Activated naive CD8-positive, alpha-beta T cell treated with anti-CD3 and anti-CD28 coated beads, Interleukin-2, amount 10 ng/mL, durations not matched to agents 7 days and 5 days (primary cell): ENCODE data around the gene MAPKAPK2. TPM values are rescaled to one million over a fixed set of nuclear protein-coding genes. Genes with fewer than 3 reads are reported as not detected.
A peak's percentile ranks its signal among the peaks of the same experiment; 100 is the strongest.
"Not testable (repeated sequence)": the region's sequence is repeated elsewhere in the genome, so short reads cannot be mapped to it uniquely, and the experiment has no call there.

Experiments used
- ATAC-seq: fragments of 150-1000 bp; cut with Tn5 transposase; one replicate; pipeline ENCODE4 v1.10.0; 2021; ENCODE audit warnings: low read depth, moderate library complexity
- POLR2A ChIA-PET: fragments of 350-600 bp; sonication (Branson Sonifier 250); formaldehyde crosslinking; loops from one replicate; lab custom pipeline; 2021; ENCODE audit warnings: antibody characterized with exemption; lab: Charles Lee
- DNase-seq: peaks from one replicate; pipeline ENCODE4 v3.0.0; 2021
- H3K27ac Mint-ChIP-seq: one replicate; pipeline ENCODE4 v1.8.0; 2022; ENCODE audit warnings: mild to moderate bottlenecking, mixed read lengths
- H3K27me3 Mint-ChIP-seq: one replicate; pipeline ENCODE4 v1.8.0; 2022; ENCODE audit warnings: mild to moderate bottlenecking, moderate library complexity, mixed read lengths
- H3K36me3 Mint-ChIP-seq: one replicate; pipeline ENCODE4 v1.8.0; 2021; ENCODE audit warnings: mild to moderate bottlenecking, mixed read lengths
- H3K4me1 Mint-ChIP-seq: one replicate; pipeline ENCODE4 v1.8.0; 2021; ENCODE audit warnings: mixed read lengths
- H3K4me3 Mint-ChIP-seq: one replicate; pipeline ENCODE4 v1.8.0; 2022; ENCODE audit warnings: mild to moderate bottlenecking, moderate library complexity, mixed read lengths
- H3K9me3 Mint-ChIP-seq: one replicate; pipeline ENCODE4 v1.8.0; 2021; ENCODE audit warnings: mixed read lengths
- total RNA-seq, 2 experiments: library from RNA; stranded (reverse); gene quantifications; one replicate each; pipeline ENCODE4 v1.2.3, GENCODE V29; 2021

The MAPKAPK2 gene
- 10 to 100 TPM; 72.6 to 74.9 TPM for total RNA-seq

DNA sequence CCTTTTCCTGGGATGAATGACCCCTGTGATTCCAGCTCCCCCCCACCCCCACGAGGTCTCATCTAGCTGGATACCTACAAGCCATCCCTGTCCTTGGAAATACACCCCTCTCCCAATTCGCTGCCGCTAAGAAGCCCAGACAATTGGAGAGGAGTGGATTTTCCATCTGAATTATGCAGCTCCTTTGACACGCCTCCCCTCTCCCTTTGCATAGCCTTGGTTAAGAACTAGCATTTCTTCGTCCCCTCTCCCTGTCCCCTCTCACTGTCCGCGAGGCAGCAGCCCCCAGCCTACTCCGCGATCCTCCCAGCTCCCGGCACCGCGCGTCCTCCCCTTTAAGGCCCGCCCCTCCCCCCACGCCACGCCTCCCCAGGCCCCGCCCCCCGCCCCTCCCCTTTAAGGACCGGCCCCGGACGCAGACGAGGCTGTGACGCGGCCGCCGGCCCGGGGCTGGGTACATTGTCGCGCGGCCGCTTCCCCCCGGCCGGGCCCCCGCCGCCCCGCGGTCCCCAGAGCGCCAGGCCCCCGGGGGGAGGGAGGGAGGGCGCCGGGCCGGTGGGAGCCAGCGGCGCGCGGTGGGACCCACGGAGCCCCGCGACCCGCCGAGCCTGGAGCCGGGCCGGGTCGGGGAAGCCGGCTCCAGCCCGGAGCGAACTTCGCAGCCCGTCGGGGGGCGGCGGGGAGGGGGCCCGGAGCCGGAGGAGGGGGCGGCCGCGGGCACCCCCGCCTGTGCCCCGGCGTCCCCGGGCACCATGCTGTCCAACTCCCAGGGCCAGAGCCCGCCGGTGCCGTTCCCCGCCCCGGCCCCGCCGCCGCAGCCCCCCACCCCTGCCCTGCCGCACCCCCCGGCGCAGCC lies at the start of gene MAPKAPK2:
Gene MAPKAPK2, plus strand, starts transcription at position 428 of the 856 bp plus-strand sequence. Its CDS starts 325 bp downstream, at position 753.
- Mint-ChIP-seq H3K4me1 (peaks cover 27% of the 10 kb centered on the region), H3K27ac (peak within 1 kb of the TSS; percentile 97), H3K9me3 (no peaks in the 10 kb centered on the region), H3K27me3 (peaks cover 17% of the 10 kb centered on the region), H3K4me3 (peak within 1 kb of the TSS; percentile 92), H3K36me3 (peaks cover 2% of the 10 kb centered on the region)
- ATAC-seq (peak; percentile 69), DNase-seq (peak; percentile 83)
- POLR2A ChIA-PET = interaction anchor here (0.7 kb wide), 1 partner anchor 49 kb away, joined by 3 read pairs; the partner anchor contains the start of gene DYRK3

DNA sequence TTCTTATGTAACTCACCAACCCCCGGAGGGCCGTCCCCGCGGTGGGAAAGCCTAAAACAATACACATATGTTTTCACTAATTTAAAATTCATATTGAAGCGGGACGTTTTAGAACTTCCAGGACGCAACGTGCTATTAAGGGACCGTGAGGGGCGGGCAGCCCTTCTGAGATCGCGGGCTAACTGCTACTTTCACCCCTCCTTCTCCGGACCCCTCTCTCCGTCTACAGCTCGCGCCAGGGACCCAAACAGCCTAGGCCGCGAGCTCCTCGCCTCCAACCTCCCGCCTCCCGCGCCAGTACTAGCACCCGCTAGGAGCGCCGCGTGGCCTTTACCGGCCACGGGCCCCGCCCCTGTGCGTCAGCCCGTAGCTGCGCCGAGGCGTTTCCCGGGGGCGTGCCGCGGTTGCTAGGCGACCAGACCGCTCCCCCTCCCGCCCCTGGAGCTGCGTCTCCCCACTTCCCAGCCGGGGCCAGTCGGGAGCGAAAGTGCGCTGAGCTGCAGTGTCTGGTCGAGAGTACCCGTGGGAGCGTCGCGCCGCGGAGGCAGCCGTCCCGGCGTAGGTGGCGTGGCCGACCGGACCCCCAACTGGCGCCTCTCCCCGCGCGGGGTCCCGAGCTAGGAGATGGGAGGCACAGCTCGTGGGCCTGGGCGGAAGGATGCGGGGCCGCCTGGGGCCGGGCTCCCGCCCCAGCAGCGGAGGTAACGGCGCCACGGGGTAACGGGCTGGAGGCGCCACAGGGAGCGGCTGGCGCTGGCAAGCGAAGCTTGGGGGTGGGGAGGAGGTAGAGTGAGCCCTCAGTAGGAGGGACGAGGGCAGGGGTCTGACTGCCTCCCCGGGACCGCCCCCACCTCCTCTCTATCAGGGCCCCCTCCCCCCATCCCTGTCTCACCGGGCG lies 49.4 kb upstream of the MAPKAPK2 start, which contains the start of gene DYRK3:
Gene DYRK3, plus strand, starts transcription at position 457 of the 898 bp plus-strand sequence. Its CDS starts 168 bp downstream, at position 625.
- Mint-ChIP-seq H3K4me1 (peaks cover 21% of the 10 kb centered on the region), H3K9me3 (no peaks in the 10 kb centered on the region), H3K36me3 (peaks cover 2% of the 10 kb centered on the region), H3K27me3 (peaks cover 16% of the 10 kb centered on the region), H3K27ac (peak within 1 kb of the TSS; percentile 89), H3K4me3 (peak within 1 kb of the TSS; percentile 81)
- ATAC-seq = peak; percentile 90
- DNase-seq = peak; percentile 96
- POLR2A ChIA-PET = interaction anchor here (0.9 to 2.2 kb wide), 11 partner anchors 14 to 274 kb away, joined by 3 to 9 read pairs (median 4); partner anchors contain the start of gene EIF2D

DNA sequence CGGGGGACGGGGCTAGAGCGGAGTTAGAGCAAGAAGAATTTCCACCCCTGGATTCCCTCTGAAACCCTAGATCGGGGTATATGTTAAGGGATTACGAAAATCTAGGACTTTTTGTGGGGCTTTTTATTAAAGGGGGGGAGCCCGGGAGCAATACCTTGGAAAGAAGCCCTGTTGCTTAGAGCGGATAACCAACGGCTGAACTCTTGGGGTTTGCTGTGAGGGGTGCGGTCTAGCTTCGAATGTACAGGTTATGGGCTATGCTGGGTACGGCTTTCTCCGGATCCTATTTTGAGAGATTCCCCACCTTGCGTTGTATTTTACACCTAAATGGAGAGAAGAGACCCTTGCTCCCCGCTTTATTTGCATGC lies 48.7 kb upstream of the MAPKAPK2 start:
- no peak for ATAC-seq
- POLR2A ChIA-PET = interaction anchor here (0.9 to 2.2 kb wide), 8 partner anchors 15 to 270 kb away, joined by 3 to 9 read pairs (median 4); partner anchors contain the start of gene EIF2D
- no peak overlapping the region for H3K27ac Mint-ChIP-seq
- no peak for DNase-seq
- H3K36me3 Mint-ChIP-seq = peaks cover 2% of the 10 kb centered on the region
- H3K9me3 Mint-ChIP-seq = no peaks in the 10 kb centered on the region
- H3K27me3 Mint-ChIP-seq = peaks cover 16% of the 10 kb centered on the region
- H3K4me1 Mint-ChIP-seq = peaks cover 21% of the 10 kb centered on the region
- H3K4me3 Mint-ChIP-seq = peak overlapping the region; percentile 81

DNA sequence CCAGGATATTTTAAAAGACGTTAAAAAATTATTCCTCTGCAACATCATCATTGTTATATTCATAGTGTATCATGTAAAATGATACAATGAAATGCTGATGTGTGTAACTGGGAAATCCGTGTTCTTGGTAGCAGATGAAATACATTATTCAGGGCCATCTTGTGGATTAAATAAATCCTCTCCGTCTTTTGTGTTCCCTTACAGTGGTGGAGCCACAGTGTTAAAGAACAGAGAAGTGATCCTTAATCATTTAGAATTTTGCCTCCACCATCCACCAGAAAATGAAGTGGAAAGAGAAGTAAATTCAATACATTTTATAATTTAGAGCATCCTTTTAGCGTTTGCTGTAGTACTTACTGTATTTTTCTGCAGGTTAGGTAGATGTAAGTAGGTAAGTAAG lies 48.0 kb upstream of the MAPKAPK2 start:
- no peak for ATAC-seq
- H3K4me3 Mint-ChIP-seq = no peak overlapping the region
- peaks cover 21% of the 10 kb centered on the region for H3K4me1 Mint-ChIP-seq
- H3K27ac Mint-ChIP-seq = no peak overlapping the region
- POLR2A ChIA-PET = interaction anchor here (2.2 kb wide), 1 partner anchor 27 kb away, joined by 9 read pairs; no protein-coding TSS in a partner anchor
- H3K27me3 Mint-ChIP-seq = peaks cover 14% of the 10 kb centered on the region
- no peak for DNase-seq
- peaks cover 2% of the 10 kb centered on the region for H3K36me3 Mint-ChIP-seq
- H3K9me3 Mint-ChIP-seq = no peaks in the 10 kb centered on the region

DNA sequence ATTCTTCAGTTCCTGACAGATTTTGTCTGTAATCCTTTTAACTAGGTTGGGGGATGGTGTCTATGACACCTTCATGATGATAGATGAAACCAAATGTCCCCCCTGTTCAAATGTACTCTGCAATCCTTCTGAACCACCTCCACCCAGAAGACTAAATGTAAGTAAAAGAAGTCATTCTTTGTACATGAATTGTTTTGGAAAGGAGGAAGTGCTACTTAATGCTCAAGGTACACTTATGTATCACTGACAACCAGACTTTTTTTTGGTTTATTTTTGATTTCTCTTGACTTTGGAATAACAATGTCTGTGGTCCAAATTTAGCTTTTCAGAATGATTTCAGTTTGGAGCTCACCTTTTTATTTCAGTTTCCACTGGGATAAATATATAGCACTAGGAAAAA lies 47.1 kb upstream of the MAPKAPK2 start:
- no peak for ATAC-seq
- peaks cover 21% of the 10 kb centered on the region for H3K4me1 Mint-ChIP-seq
- no peak overlapping the region for H3K27ac Mint-ChIP-seq
- H3K4me3 Mint-ChIP-seq = no peak overlapping the region
- H3K27me3 Mint-ChIP-seq = peaks cover 14% of the 10 kb centered on the region
- H3K9me3 Mint-ChIP-seq = no peaks in the 10 kb centered on the region
- H3K36me3 Mint-ChIP-seq = peaks cover 6% of the 10 kb centered on the region
- no peak for DNase-seq
- POLR2A ChIA-PET = no interaction called here

DNA sequence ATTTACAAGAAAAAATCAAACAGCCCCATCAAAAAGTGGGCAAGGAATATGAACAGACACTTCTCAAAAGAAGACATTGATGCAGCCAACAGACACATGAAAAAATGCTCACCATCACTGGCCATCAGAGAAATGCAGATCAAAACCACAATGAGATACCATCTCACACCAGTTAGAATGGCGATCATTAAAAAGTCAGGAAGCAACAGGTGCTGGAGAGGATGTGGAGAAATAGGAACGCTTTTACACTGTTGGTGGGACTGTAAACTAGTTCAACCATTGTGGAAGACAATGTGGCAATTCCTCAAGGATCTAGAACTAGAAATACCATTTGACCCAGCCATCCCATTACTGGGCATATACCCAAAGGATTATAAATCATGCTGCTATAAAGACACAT lies 42.6 kb upstream of the MAPKAPK2 start:
- POLR2A ChIA-PET, H3K36me3 Mint-ChIP-seq, H3K27me3 Mint-ChIP-seq, ATAC-seq, DNase-seq, H3K9me3 Mint-ChIP-seq, H3K4me1 Mint-ChIP-seq, H3K27ac Mint-ChIP-seq, H3K4me3 Mint-ChIP-seq: not testable (repeated sequence)

DNA sequence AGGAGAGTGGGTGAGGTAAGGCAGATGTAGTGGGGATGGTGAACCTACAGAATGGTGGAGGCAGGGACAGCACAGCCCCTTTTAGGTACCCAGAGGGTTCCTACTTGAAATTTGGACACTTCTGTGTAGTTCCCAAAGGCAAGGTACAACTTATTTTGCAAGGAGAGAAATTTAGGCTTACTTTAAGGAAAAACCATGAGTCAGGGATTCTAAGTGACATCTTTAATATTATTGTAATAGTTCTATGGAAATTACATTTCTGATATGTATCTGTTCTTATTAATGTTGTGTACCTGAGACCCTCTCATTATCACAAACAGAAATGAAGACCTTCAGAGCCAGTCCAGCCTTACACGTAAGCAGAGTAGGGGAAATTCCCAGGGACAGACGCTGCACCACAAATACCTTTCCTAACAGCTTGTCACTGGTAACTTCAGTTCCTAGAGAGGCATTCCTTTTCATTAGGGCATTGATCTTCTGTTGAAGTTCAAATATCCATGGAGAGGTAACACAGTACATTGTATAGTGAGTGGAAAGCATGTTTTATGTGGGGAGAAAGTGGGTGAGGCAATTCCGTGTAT lies 41.5 kb upstream of the MAPKAPK2 start:
- Mint-ChIP-seq H3K36me3 (peaks cover 8% of the 10 kb centered on the region), H3K4me3 (no peak overlapping the region), H3K4me1 (peaks cover 1% of the 10 kb centered on the region), H3K9me3 (no peaks in the 10 kb centered on the region), H3K27ac (no peak overlapping the region), H3K27me3 (no peaks in the 10 kb centered on the region)
- DNase-seq (no peak), ATAC-seq (no peak)
- POLR2A ChIA-PET = no interaction called here

DNA sequence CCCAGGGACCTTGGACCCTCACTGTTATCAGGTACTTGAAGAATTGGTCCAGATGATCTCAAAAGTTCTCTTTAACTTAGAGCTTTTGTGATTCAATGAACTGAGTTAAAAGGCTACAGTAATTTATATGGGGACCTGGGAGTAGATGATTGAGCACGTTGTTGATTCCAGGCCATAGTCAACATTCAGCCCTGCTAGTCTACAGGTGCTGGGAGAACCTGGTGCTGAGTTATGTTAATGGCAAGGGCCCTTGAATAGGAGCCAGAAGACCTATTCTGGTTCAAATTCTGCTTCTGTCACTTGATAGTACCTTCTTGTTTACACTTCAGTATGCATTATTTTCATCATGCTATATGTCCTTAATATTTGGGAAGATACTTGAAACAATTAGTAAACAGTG lies 38.2 kb upstream of the MAPKAPK2 start:
- Mint-ChIP-seq H3K27me3 (peaks cover 2% of the 10 kb centered on the region), H3K27ac (no peak overlapping the region), H3K4me3 (no peak overlapping the region), H3K9me3 (no peaks in the 10 kb centered on the region), H3K4me1 (peaks cover 1% of the 10 kb centered on the region), H3K36me3 (peaks cover 12% of the 10 kb centered on the region)
- POLR2A ChIA-PET = no interaction called here
- ATAC-seq (no peak), DNase-seq (no peak)

DNA sequence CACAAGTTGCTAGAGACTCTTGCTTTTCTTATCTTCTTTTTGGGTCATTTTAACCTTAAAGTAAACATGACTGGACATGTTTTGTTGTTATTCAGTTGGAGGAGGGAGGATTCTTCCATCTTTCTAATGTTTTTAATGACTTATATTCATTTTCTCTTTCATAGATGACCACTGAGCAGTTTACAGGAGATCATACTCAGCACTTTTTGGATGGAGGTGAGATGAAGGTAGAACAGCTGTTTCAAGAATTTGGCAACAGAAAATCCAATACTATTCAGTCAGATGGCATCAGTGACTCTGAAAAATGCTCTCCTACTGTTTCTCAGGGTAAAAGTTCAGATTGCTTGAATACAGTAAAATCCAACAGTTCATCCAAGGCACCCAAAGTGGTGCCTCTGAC lies 37.5 kb upstream of the MAPKAPK2 start:
- Mint-ChIP-seq H3K4me3 (no peak overlapping the region), H3K27me3 (peaks cover 2% of the 10 kb centered on the region), H3K9me3 (no peaks in the 10 kb centered on the region), H3K27ac (no peak overlapping the region), H3K36me3 (peaks cover 9% of the 10 kb centered on the region), H3K4me1 (peaks cover 1% of the 10 kb centered on the region)
- POLR2A ChIA-PET = no interaction called here
- ATAC-seq (no peak), DNase-seq (no peak)

DNA sequence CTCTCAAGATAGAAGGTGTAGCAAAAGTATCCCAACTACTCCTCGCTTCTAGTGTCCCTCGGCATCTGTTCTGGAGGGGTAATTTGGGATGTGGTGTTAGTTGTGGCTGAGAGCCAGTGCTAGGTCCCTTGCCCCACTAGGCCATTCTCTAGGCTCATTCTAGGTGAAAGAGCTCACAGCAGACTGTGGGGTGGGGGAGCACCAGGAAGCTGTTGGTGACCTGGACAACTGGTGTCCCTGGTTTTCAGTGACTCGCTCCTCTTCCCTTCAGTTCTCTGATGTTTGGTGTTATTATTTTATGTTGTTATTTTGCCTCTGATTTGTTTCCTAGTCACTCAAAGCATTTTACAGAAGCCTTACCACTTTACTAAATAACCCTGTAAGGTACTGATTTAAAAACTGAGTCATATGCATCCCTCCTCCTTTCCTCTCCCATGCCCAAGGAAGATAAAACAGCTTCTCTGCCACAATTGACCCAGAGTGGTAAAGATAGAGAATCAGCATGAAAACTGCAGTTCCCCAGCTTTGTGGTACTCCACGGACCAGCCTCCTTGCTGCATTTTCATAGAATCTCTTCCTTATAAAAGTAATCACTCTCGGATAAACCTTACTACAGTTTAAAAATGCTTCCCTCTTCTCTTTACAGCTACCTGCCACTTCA lies 35.3 kb upstream of the MAPKAPK2 start:
- Mint-ChIP-seq H3K4me3 (no peak overlapping the region), H3K4me1 (no peaks in the 10 kb centered on the region), H3K27me3 (peaks cover 2% of the 10 kb centered on the region), H3K9me3 (no peaks in the 10 kb centered on the region), H3K36me3 (peaks cover 9% of the 10 kb centered on the region), H3K27ac (no peak overlapping the region)
- POLR2A ChIA-PET = no interaction called here
- ATAC-seq = no peak
- DNase-seq = no peak

DNA sequence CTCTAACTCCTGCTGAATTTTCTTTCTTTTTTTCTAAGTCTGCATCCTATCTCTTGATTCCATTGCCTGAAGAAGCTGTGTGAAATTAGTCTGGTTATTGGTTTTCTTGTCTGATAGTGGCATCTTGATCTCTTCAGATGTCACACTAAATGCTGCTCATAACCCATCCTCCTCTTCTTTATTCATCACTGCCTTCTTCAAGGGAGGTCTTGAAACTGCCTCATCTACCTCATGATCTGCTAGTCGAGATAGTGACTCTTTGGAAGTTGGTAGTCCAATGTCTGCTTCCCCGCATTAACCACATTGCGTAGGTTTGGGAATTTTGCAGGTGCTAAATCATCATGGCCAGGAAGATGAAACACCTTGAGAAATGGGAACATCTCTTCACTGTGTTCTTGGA lies 33.7 kb upstream of the MAPKAPK2 start:
- H3K4me1 Mint-ChIP-seq = no peaks in the 10 kb centered on the region
- DNase-seq (no peak), ATAC-seq (no peak)
- peaks cover 2% of the 10 kb centered on the region for H3K27me3 Mint-ChIP-seq
- POLR2A ChIA-PET = no interaction called here
- no peak overlapping the region for H3K4me3 Mint-ChIP-seq
- H3K27ac Mint-ChIP-seq = no peak overlapping the region
- no peaks in the 10 kb centered on the region for H3K9me3 Mint-ChIP-seq
- peaks cover 9% of the 10 kb centered on the region for H3K36me3 Mint-ChIP-seq

DNA sequence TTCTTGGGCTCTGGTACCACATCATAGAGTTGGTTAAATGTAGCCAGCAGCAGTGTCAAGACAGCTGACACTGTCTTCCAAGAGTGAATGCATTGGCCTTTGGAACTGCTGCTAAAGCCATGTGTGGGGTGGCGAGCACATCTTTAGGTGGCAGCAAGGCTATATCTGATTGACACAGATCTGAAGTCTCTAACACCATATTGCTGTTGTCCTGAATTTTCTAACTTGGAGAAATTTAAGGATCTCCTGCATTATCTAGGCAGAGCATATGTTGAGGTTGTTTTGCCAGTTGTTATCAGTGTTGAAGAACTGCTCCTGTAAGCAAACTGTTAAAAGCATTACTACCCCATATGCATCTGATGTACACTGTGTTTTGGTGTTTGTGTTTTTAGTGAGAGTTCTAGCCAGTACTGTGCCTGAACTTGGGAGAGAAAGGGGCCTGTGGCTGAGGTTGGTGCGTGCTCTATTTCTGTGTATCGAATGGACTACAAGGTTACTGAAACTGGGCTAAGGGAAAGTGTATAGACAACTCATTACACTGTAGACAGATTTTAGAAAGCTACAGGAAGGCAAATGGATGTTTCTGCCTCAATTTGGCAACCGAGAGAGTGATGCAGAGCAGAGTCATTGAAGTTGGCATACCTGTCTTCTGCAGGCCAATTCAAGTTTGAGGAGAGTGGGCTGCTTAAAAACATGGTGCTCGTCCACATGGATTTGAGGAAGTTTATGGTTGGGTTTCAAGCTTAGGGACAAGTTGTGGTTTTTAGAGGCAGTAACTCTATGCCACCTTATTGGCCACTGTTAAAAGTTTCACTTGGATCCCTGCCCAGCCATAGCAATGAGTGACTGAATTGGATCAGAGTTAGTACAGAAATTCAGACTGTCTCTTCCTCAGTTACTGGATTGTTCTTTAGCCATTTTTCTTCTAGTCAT lies 32.5 kb upstream of the MAPKAPK2 start:
- H3K36me3 Mint-ChIP-seq = peaks cover 9% of the 10 kb centered on the region
- DNase-seq (no peak), ATAC-seq (no peak)
- no peak overlapping the region for H3K27ac Mint-ChIP-seq
- peaks cover 8% of the 10 kb centered on the region for H3K27me3 Mint-ChIP-seq
- H3K4me3 Mint-ChIP-seq = no peak overlapping the region
- H3K9me3 Mint-ChIP-seq = no peaks in the 10 kb centered on the region
- POLR2A ChIA-PET = no interaction called here
- H3K4me1 Mint-ChIP-seq = no peaks in the 10 kb centered on the region
